GM19099 (cell line): ENCODE data around the gene SNHG17.
A peak's percentile ranks its signal among the peaks of the same experiment; 100 is the strongest.

Experiments used
- POLR2A ChIP-seq: IDR thresholded peaks from 3 replicates; pipeline ENCODE4 v1.6.1; 2011; ENCODE audit warnings: low read depth; ENCODE audit not compliant: insufficient read length; ENCODE audit errors: extremely low read depth

Gene SNHG17

GRCh38 chr20:38452880-38453624, 17.9 kb upstream of the SNHG17 start:
- no peak for TF ChIP-seq POLR2A

- TF ChIP-seq POLR2A: no peak
These were observed 15.4 kb upstream of the SNHG17 start for GRCh38 chr20:38450412-38450975.

GRCh38 chr20:38449046-38449445, 13.9 kb upstream of the SNHG17 start:
- no peak for TF ChIP-seq POLR2A

- TF ChIP-seq POLR2A: no peak
These were observed 13.0 kb upstream of the SNHG17 start for GRCh38 chr20:38447931-38448675.

GRCh38 chr20:38447251-38447661, 12.1 kb upstream of the SNHG17 start:
- TF ChIP-seq POLR2A: no peak

- peak; percentile 97 for TF ChIP-seq POLR2A
These were observed 11.5 kb upstream of the SNHG17 start for GRCh38 chr20:38446441-38447209.

- TF ChIP-seq POLR2A: no peak
These were observed 10.8 kb upstream of the SNHG17 start for GRCh38 chr20:38445901-38446425.

- TF ChIP-seq POLR2A: no peak
These were observed 10.3 kb upstream of the SNHG17 start for GRCh38 chr20:38445381-38445796.

- no peak for TF ChIP-seq POLR2A
These were observed 6.8 kb upstream of the SNHG17 start for GRCh38 chr20:38441916-38442315.

- no peak for TF ChIP-seq POLR2A
These were observed 2.7 kb upstream of the SNHG17 start for GRCh38 chr20:38437796-38438195.

GRCh38 chr20:38435555-38435939, 419 bp upstream of the SNHG17 start:
- TF ChIP-seq POLR2A: no peak

- TF ChIP-seq POLR2A: no peak
These were observed 807 bp downstream of the SNHG17 start for GRCh38 chr20:38434301-38434741.

- no peak for TF ChIP-seq POLR2A
These were observed 1.7 kb downstream of the SNHG17 start for GRCh38 chr20:38433304-38433972.

- TF ChIP-seq POLR2A: no peak
These were observed 2.8 kb downstream of the SNHG17 start for GRCh38 chr20:38432292-38432691.

GRCh38 chr20:38430679-38431325, 4.3 kb downstream of the SNHG17 start:
- no peak for TF ChIP-seq POLR2A

- TF ChIP-seq POLR2A: no peak
These were observed 5.8 kb downstream of the SNHG17 start for GRCh38 chr20:38429301-38429700.
